NCI-H1694 (cell line): ENCODE measurements around the gene TBC1D22A.

Experiments used
- DNase-seq: peaks from one replicate; lab custom pipeline; 2025; lab: John Stamatoyannopoulos, UW

TBC1D22A gene

GRCh38 chr22:46835693-46836092 lies 73.2 kb downstream of the TBC1D22A start:
- no peak for DNase-seq

DNA sequence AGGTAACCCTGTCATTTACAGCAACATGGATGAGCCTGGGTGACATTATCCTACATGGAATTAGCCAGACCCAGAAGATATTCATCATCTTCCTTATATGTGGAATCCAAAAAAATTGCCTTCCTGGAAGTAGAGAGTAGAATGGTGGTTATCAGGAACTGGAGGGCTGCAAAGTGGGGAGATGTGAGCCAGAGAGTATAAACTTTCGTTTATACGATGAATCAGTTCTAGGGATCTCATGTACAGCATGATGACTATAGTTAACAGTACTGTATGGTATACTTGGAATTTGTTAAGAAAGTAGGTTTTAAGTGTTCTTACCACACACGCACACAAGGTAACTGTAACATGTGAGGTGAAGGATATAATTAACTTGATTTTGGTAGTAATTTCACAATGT lies 79.1 kb downstream of the TBC1D22A start:
- DNase-seq, result no peak

- DNase-seq, result peak; percentile 95
Measured at GRCh38 chr22:46842606-46843005, 80.2 kb downstream of the TBC1D22A start.

DNA sequence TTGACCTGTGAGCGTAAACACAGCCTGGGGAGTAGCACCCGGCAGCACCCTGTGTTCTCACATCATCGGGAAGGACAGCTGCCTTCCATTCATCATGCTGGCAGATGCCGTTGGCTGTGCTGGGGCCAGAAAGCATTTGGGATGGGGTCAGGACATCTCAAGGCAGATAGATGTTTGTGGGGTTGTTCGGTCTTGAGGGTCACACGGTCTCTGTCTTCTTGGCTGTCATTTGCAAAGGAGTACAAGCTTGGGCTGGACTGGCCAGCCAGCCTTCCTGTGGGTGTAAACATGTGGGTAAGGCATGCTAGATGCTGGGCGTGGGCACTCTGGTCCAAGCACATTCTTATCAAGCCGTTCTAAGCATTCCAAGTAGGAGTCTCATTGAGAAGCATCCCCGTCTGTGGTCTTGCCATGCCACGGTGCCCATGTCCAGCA lies 81.4 kb downstream of the TBC1D22A start:
- DNase-seq, result no peak

GRCh38 chr22:46844606-46845210 lies 82.3 kb downstream of the TBC1D22A start:
- DNase-seq, result no peak

GRCh38 chr22:46845296-46846149 lies 83.1 kb downstream of the TBC1D22A start:
- peak; percentile 47 for DNase-seq

- DNase-seq, result no peak
Measured at GRCh38 chr22:46846150-46846831, 83.8 kb downstream of the TBC1D22A start.

- no peak for DNase-seq
Measured at GRCh38 chr22:46846832-46847355, 84.4 kb downstream of the TBC1D22A start.

DNA sequence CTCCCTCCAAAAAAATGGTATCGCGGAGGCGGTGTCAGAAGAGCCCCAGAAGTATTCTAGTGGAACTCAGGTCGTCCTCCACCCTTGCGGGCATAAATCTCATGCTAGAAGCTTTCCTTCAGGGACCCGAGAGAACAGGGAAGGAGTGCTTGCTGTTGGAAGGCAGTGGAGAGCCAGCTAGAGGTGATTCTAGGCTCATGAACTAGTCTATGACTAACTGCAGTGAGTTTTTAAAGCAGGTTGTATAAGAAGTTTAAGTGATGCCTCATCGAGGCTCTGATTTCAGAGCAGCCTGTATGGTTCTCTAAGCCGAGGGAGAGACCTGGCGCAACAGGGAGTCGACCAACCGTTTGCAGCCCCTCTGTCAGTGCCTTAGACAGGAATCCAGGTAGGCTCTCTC lies 85.7 kb downstream of the TBC1D22A start:
- DNase-seq, result no peak

DNA sequence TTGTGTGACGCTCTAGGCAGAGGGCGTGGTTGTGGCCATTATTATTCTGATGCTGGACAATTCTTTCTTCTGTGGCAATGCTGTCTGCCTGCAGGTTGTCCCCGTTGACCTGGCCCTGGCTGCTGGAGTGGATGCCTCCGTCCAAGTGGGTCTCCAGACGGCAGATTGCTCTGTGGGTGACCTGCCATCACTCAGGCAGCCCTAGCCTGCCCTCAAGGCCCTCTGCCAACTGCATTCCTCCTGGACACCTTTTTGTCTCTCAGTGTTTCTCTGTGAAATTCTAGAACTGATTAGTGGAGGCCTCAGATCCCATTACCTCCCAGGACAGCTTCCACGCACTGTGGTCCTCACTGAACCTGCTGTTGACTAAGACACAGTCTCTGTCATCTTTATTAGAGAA lies 86.7 kb downstream of the TBC1D22A start:
- DNase-seq, result no peak

- no peak for DNase-seq
Measured at GRCh38 chr22:46849951-46850350, 87.5 kb downstream of the TBC1D22A start.

- no peak for DNase-seq
Measured at GRCh38 chr22:46851311-46851710, 88.9 kb downstream of the TBC1D22A start.

DNA sequence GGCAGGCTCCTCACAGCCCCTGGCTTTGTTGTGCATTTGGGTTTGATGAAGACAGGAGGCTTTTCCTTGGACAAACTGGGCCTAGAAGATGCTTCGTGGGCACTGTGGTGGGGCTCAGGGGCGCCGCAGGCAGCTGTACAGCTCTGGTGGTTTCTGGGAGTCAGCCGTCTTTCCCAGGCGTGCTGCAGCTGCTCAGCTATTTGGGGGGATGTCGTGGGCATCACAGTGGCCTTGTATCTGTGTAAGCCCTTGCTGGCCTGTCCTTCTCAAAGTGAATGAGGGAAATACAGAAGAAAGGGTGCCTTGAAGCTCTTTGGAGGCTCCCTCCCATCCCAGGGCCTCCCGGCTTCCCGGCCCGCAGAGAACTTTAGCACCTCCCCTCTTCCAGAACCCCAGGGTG lies 89.5 kb downstream of the TBC1D22A start:
- no peak for DNase-seq

DNA sequence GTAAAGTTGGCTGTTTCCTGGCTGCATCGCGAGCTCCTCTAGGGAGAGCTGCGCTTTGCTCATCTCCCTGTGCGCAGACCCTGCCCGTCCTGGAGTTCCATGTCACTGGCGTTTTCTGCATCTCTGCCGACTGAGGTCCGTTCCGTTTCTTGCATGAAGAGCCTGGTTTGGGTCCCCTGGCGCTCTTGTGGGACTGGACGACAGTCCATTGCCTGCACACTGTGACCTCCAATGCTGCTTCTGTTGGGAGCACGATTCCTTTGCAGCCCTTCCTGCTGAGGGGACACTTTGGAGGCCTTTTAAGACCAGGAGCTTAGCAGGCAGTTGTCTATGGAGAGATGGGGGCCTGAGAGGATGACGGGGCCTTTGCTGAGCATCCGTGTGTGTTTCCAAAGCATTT lies 90.3 kb downstream of the TBC1D22A start:
- no peak for DNase-seq

GRCh38 chr22:46853191-46853590 lies 90.7 kb downstream of the TBC1D22A start:
- DNase-seq, result no peak

GRCh38 chr22:46854125-46854870 lies 91.8 kb downstream of the TBC1D22A start:
- DNase-seq, result no peak

DNA sequence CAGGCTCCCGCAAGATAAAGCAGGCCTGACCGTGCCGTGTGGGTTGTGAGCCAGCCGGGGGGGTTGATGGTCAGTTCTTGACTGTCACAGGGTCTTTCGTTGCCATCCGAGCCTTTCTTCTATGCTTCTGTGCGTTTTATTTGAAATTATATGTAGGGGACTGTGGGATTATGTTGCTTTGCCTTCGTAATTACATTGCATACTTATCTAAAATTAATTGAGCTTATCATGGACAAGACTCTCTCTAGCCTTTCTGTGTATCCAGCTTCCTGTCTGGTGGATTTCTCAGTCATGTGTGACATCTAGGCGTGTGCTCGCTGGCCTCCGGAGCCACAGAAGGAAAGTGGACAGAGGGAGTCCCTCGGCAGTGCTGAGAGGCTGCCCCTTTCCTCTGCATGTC lies 93.2 kb downstream of the TBC1D22A start:
- no peak for DNase-seq

DNA sequence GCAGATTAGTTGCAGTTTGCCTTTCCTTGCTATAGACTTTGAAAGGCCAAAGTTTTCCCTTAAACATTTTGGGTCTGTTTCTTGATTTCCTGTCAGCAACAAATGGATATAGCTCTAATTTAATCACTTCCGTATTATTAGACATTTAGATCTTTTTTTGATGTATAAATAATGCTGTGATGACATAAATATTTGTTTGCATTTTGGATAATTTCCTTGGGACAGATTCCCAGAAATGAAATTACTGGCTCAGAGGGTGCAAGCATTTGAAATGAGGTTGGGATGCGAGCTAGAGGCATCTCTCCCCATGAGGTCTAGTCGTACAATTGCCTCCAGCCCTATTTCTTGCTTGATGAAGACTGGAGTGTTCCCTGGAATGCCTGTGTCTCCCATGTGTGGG lies 94.2 kb downstream of the TBC1D22A start:
- DNase-seq, result no peak

DNA sequence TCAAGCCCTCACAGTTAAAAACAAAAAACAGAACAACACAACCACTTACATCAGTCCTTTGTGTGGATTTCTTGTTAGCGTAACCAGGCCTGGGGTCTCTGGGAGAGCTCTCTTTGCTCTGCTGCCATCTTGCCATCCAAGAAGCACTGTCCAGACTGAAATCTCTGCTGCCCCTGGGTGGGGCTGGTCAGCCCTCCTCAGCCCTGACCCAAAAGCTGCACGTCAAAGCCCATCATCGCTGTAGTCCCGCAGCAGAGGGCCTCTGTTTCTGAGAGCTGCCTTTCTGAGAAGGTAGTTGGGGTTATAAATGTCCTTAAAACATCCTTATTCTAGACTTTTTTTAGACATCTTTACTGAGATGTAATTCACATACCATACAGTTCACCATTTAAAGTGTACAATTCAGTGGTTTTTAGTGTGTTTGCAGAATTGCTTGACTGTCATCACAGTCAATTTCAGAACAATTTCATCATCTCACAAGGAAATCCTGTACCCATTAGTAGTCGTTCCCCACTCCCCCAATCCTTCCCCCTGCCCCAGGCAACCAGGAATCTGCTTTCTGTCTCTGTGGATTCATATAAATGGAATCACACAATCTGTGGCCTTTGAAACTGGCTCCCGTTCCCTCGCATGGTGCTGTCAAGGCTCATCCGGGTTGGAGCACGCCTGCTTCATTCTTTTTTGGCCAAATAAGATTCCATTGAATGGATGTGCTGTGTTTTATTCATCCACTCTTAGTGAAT lies 94.9 kb downstream of the TBC1D22A start:
- no peak for DNase-seq

DNA sequence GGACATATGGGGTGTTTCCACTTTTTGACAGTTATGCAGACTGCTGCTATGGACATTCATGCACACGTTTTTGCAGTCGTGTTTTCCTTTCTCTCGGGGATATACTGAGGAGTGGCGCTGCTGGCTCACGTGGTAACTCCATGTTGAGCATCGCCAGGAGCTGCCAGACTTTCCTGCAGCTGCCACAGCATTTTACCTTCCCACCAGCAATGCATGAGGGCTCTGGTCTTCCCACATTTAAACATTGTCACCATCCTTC lies 95.4 kb downstream of the TBC1D22A start:
- DNase-seq, result no peak

DNA sequence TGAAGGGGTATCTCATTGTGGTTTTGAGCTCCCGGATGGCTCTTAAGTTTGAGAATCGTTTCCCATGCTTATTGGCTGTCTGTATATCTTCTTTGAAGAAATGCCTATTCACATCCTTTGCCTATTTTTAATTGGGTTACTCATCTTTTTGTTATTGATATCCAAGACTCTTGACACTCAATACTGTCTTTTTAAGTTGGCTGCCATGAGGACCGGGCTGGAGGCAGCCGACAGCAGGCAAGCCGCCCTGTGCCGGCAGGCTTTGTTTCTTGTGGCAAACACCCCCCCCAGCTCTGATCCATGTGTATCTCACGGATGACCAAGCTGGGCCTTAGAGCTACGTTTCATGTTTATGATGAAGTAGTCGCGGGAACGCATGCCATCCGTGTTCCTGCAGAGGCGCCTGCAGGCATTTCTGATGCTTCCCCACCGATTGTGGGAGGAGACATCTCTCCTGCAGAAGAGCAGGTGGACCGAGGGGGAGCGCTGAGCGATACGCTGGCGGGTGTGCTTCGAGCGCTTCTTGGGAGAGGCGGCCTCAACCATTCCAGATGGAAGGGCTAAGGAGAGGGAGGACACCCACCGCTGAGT lies 95.8 kb downstream of the TBC1D22A start:
- no peak for DNase-seq
